Inflammatory macrophage (primary cell): ENCODE results near the gene BICRAL.
"Not testable (repeated sequence)": the region's sequence is repeated elsewhere in the genome, so short reads cannot be mapped to it uniquely, and the experiment has no call there.

Experiments used
- DNase-seq, 2 donors: peaks; one replicate each; pipeline ENCODE4 v3.0.0-alpha.2; 2020 to 2022

The BICRAL gene

GRCh38 chr6:42899871-42900270 is 118.0 kb downstream of the BICRAL start:
- DNase-seq: no peak

- DNase-seq: peak; percentile 85 to 89
Measured at GRCh38 chr6:42901538-42901957, 119.7 kb downstream of the BICRAL start.

GRCh38 chr6:42902429-42903263 is 120.8 kb downstream of the BICRAL start:
- DNase-seq: not testable (repeated sequence)

GRCh38 chr6:42904467-42904866 is 122.6 kb downstream of the BICRAL start:
- DNase-seq: no peak

- no peak for DNase-seq
Measured at GRCh38 chr6:42907336-42907735, 125.5 kb downstream of the BICRAL start.

- no peak for DNase-seq
Measured at GRCh38 chr6:42909835-42910234, 128.0 kb downstream of the BICRAL start.

GRCh38 chr6:42911171-42912021 is 129.5 kb downstream of the BICRAL start:
- no peak for DNase-seq

GRCh38 chr6:42914546-42914945 is 132.7 kb downstream of the BICRAL start:
- DNase-seq: no peak

- no peak for DNase-seq
Measured at GRCh38 chr6:42915732-42916131, 133.9 kb downstream of the BICRAL start, which contains the start of gene PTCRA. Gene PTCRA, plus strand, starts transcription at chr6:42916053. Its CDS starts 17 bp downstream, at chr6:42916070.

- no peak for DNase-seq
Measured at GRCh38 chr6:42916288-42916687, 134.4 kb downstream of the BICRAL start.
